Measurements from ENCODE around the gene SYK.

The SYK gene

GRCh38 chr9:90946982-90947381 is 145.4 kb downstream of the SYK start:
- DNase-seq (ENCODE audit: low read depth): no peak
